Ascending aorta (tissue), 2 donors: ENCODE results near the gene KATNB1. TPM values are rescaled to one million over a fixed set of nuclear protein-coding genes. Genes with fewer than 3 reads are reported as not detected.
"Not testable (repeated sequence)": the region's sequence is repeated elsewhere in the genome, so short reads cannot be mapped to it uniquely, and the experiment has no call there.

Experiments
- DNase-seq, 2 donors: peaks; one replicate each; pipeline ENCODE4 v3.0.0-alpha.2; 2019; ENCODE audit warnings: low spot score in 2 of 2
- H3K27ac ChIP-seq, 2 donors: fragments of 200-600 bp; sonication (generic); one replicate each; pipeline ENCODE4 v1.5.1; 2016 to 2017; ENCODE audit warnings: mild to moderate bottlenecking in 1 of 2
- H3K27me3 ChIP-seq: fragments of 200-600 bp; sonication (generic); one replicate; pipeline ENCODE4 v1.5.1; 2017
- H3K36me3 ChIP-seq, 2 donors: fragments of 200-600 bp; sonication (generic); one replicate each; pipeline ENCODE4 v1.5.1; 2016
- H3K4me1 ChIP-seq, 2 donors: fragments of 200-600 bp; sonication (generic); one replicate each; pipeline ENCODE4 v1.5.1; 2016 to 2017; ENCODE audit warnings: mild to moderate bottlenecking in 1 of 2
- H3K4me3 ChIP-seq, 2 donors: fragments of 200-600 bp; sonication (generic); one replicate each; pipeline ENCODE4 v1.5.1; 2016 to 2017; ENCODE audit warnings: mild to moderate bottlenecking in 1 of 2
- H3K9me3 ChIP-seq, 2 donors: fragments of 200-600 bp; sonication (generic); one replicate each; pipeline ENCODE4 v1.5.1; 2016
- CTCF ChIP-seq, 3 experiments: fragments of 200-600 bp in 2 of 3; fragments of 450-650 bp in 1 of 3; sonication (generic) in 2 of 3; IDR thresholded peaks; one replicate each; pipeline ENCODE4 v1.5.1; 2016 to 2019; ENCODE audit warnings: antibody characterized with exemption in 3 of 3, mild to moderate bottlenecking in 1 of 3, moderate library complexity in 1 of 3
- intact Hi-C: fragments of 100-400 bp; cut with DNase I; formaldehyde crosslinking; loops from one replicate; pipeline ENCODE4 v1.15.1; 2023
- total RNA-seq: library from RNA; depleted of rRNA; stranded (reverse); fragments of >200 nt; gene quantifications from one replicate; pipeline ENCODE4 v1.1.0, GENCODE V29; 2016

The KATNB1 gene
- total RNA-seq, 1 donor from 2014 or later = 35.3 TPM

GRCh38 chr16:57726433-57726947, 9.1 kb upstream of the KATNB1 start:
- H3K4me3 ChIP-seq = no peak overlapping the region
- H3K27me3 ChIP-seq = no peaks in the 10 kb centered on the region
- H3K4me1 ChIP-seq = no peaks in the 10 kb centered on the region
- no peak for DNase-seq
- intact Hi-C loops = no loop called here
- H3K27ac ChIP-seq = no peak overlapping the region
- TF ChIP-seq CTCF (IDR thresholded peaks at IDR 0.05) = no peak
- no peaks in the 10 kb centered on the region for H3K9me3 ChIP-seq
- H3K36me3 ChIP-seq = no peaks in the 10 kb centered on the region

GRCh38 chr16:57727610-57728009, 8.0 kb upstream of the KATNB1 start:
- no peaks in the 10 kb centered on the region for H3K9me3 ChIP-seq
- no peaks in the 10 kb centered on the region for H3K27me3 ChIP-seq
- no peak for TF ChIP-seq CTCF (IDR thresholded peaks at IDR 0.05)
- no peak overlapping the region for H3K4me3 ChIP-seq
- intact Hi-C loops = no loop called here
- no peak overlapping the region for H3K27ac ChIP-seq
- no peaks in the 10 kb centered on the region for H3K4me1 ChIP-seq
- no peaks in the 10 kb centered on the region for H3K36me3 ChIP-seq
- DNase-seq = no peak

- Histone ChIP-seq H3K9me3 (no peaks in the 10 kb centered on the region), H3K36me3 (no peaks in the 10 kb centered on the region), H3K27ac (no peak overlapping the region), H3K27me3 (no peaks in the 10 kb centered on the region), H3K4me1 (no peaks in the 10 kb centered on the region), H3K4me3 (no peak overlapping the region)
- DNase-seq = no peak
- intact Hi-C loops = no loop called here
- TF ChIP-seq CTCF (IDR thresholded peaks at IDR 0.05) = no peak
Observed at GRCh38 chr16:57728336-57729181, 7.0 kb upstream of the KATNB1 start.

GRCh38 chr16:57729182-57729484, 6.4 kb upstream of the KATNB1 start:
- Histone ChIP-seq H3K4me3 (no peak overlapping the region), H3K4me1 (no peaks in the 10 kb centered on the region), H3K36me3 (no peaks in the 10 kb centered on the region), H3K9me3 (no peaks in the 10 kb centered on the region), H3K27me3 (no peaks in the 10 kb centered on the region), H3K27ac (no peak overlapping the region)
- intact Hi-C loops = no loop called here
- no peak for DNase-seq
- TF ChIP-seq CTCF (IDR thresholded peaks at IDR 0.05) = no peak

GRCh38 chr16:57729852-57730251, 5.7 kb upstream of the KATNB1 start:
- intact Hi-C loops = loop anchor here (5.0 to 10.0 kb wide), 6 partner anchors 87 to 1305 kb away; partner anchors contain the start of genes AMFR, ARL2BP, CIAPIN1 and COQ9
- DNase-seq, H3K4me3 ChIP-seq, H3K27ac ChIP-seq, H3K27me3 ChIP-seq, H3K36me3 ChIP-seq, H3K4me1 ChIP-seq, H3K9me3 ChIP-seq: not testable (repeated sequence)
